Bone marrow (tissue), 2 donors: ENCODE results near the gene CXCL6.

Source experiments
- DNase-seq, 2 donors: peaks; one replicate each; lab custom pipeline; 2025; lab: John Stamatoyannopoulos, UW

Gene CXCL6

DNA sequence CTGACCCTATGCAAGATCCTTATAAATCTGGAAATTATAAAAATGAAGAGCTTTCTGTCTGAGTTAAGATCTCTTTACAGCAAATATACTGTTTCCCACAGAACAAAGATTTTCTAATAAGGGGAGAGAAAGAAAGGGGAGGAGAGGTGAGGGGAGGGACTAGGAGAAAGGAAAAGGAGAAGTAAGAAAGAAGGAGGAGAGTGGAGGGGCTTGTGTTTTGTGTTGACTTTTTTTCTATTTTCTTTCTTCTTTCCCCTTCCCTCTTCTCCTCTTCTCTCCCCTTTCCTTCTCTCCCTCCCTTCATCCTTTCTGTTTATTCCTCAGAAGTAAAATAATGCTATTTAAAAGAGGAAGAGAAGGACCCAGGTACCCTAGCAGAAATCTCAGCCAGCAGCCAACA is 6.2 kb downstream of the CXCL6 start:
- no peak for DNase-seq

- DNase-seq: no peak
Observed at GRCh38 chr4:73843369-73843768, 6.9 kb downstream of the CXCL6 start.

- peak in 1 of 2 donors; percentile 30 for DNase-seq
Observed at GRCh38 chr4:73844345-73844744, 7.9 kb downstream of the CXCL6 start.

DNA sequence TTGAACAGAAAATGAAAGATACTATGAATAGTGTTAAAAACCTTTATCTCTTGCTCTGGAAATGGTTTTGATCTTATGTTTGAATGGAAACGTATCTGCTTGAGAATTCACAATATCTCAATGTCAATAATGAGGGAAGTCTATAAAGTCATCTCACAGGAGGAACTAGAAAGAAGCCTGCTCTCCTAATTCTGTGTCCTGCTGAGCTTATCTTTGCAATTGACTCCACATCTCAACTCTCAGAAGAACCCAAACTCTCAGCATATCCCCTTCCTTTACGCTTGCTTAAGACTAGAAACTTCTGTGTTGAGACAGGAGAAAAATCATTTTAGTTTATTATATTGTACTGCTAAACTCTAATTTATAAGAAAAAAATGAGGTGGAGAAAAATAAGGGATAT is 8.3 kb downstream of the CXCL6 start:
- DNase-seq: no peak

DNA sequence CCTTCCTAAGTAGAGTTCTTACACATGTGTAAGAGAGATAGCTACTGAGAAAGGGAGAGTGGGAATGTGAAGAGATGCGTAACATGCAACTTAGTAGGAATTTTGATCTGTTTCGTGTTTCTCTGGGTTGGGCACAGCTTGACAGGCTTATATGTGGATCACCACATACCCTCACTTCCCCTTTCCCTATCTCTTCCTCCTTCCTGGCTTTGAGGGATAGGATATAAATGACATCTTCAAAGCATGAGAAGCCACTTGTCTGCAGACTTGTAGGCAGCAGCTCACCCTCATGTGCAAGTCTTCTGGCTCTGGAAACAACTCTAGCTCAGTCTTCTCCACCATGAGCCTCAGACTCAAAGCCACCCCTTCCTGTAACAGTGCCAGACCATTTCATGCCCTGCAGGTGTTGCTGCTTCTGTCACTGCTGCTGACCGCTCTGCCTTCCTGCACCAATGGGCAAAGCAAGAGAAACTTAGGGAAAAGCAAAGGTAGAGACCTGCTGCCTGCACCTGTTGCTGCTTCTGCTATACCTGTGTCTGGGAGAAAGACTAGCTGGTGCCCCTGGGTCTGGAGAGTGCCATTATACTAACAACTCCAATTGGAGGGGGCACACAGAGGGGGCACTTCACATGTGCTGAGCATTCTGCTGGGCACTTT is 11.2 kb downstream of the CXCL6 start:
- DNase-seq: peak in 1 of 2 donors; percentile 23

- no peak for DNase-seq
Observed at GRCh38 chr4:73848183-73848777, 11.8 kb downstream of the CXCL6 start.

- no peak for DNase-seq
Observed at GRCh38 chr4:73850261-73850970, 13.9 kb downstream of the CXCL6 start.

- no peak for DNase-seq
Observed at GRCh38 chr4:73851293-73851692, 14.8 kb downstream of the CXCL6 start.

GRCh38 chr4:73852771-73853170 is 16.3 kb downstream of the CXCL6 start:
- DNase-seq: no peak

DNA sequence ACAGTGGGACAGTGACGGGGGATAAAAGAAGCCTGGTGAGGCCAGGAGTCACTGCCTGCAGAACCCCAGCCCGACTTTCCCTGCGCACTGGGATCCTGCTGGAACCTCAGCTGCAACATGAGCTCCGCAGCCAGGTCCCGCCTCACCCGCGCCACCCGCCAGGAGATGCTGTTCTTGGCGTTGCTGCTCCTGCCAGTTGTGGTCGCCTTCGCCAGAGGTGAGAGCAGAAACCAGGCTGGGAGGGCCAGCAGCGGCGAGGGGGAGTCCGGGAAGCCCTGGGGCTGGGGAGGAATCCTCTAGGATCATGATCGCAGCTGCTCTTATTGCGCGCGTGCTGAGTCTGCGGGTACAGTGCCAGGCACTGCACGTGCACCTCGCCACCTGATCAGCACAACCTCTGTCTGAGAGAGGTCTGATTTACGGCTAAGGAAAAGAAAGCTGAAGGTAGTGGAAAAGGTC is 16.8 kb downstream of the CXCL6 start, which contains the start of gene PF4V1:
Gene PF4V1, plus strand, starts transcription at position 51 of the 459 bp plus-strand sequence. Its CDS starts 67 bp downstream, at position 118.
- DNase-seq: no peak

DNA sequence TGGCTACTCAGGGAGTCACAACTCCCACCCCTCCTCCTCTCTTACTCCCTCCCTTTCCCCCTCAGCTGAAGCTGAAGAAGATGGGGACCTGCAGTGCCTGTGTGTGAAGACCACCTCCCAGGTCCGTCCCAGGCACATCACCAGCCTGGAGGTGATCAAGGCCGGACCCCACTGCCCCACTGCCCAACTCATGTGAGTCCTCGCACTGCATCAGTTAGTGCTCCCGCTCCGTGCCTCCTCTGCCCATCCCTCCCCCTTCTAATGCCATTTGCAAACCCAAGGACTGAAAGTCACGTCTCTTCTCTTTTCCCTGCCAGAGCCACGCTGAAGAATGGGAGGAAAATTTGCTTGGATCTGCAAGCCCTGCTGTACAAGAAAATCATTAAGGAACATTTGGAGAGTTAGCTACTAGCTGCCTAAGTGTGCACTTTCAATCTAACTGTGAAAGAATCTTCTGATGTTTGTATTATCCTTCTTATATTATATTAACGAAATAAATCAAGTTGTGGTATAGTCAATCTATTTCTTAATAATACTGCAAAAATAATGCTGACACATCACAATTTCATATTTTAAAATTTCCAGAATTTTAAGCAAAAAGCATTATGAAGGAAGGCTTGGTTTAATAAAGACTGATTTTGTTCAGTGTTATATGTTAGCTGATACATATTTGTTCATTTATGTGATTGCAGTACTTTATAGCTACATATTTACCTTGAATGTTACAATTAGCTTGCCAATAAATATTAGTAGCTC is 17.4 kb downstream of the CXCL6 start:
- DNase-seq: no peak

GRCh38 chr4:73855406-73855805 is 18.9 kb downstream of the CXCL6 start:
- no peak for DNase-seq

DNA sequence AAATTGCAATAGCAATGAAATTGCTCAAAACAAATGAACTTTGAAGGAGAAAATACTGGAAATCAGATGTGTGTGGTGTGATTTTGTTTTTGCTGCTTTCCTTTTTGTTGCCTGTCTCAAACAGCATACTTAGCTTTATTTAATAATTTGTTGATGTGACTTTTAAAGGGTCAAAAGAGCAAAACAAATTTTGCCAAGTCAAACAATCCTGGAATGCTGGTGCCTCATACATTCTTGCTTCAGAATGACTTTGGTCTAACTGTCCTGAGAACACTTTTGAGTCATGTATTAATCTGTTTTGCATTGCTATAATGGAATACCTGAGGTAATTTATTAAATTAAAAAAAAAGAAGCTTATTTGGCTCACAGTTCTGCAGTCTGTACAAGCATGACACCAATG is 20.0 kb downstream of the CXCL6 start:
- DNase-seq: no peak

DNA sequence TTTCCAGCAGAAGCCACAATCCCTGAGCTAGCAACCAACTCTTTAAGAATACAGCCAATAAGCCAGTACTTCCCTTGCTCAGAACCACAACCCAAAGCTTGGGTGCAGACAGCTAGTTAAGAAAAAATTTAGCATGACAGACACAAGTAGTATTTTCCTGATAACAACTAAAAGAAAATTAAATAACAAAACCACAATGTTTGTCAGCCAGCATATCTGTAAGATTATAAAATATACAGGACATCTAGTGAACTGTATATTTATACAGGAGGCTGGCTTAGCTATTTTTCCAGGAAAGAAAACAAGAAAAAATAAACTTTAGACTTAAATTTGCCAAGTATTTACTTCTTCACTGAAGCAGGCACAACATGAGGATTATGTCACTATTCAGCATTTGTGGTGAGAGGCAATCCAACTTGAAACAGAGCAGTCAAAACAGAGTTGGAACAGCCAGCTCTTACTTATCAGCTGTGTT is 23.2 kb downstream of the CXCL6 start:
- peak in 1 of 2 donors; percentile 28 for DNase-seq

- DNase-seq: no peak
Observed at GRCh38 chr4:73860181-73860580, 23.7 kb downstream of the CXCL6 start.

DNA sequence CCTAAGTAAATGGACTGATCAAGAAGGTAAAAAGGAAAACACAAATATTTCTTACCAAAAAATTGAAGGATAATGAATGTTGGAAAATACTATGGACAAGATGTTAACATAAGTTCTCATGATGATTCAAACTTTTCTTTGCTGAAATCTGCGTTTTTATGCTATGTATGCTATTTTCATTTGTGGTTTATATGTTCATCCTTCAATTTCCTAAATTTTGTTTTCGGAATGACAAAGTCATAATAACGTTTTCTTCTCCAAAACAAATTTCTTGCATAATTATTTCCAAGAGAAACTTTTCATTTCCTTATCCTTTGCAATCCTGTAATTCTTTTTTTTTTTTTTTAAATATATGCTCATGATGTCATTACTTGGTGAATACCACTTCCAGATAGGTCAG is 24.4 kb downstream of the CXCL6 start:
- no peak for DNase-seq

DNA sequence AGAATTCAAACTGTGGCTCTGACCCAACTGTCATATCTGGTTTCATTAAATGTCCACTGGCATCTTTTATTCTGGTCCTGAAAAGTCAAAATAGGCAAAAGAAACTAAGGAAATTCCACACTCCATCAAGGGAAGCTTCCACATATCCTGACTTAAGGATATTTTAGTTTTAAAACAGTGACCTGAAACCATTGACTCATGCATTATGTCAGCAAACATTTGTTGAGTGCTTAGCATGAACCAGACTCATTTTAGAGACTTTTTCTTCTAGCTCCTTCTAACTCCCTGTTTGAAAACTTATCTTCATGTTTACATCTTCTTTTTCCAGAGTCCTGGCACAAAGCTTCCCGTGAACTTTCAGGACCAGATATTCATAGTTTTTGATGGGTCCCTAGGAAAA is 25.8 kb downstream of the CXCL6 start:
- no peak for DNase-seq

- no peak for DNase-seq
Observed at GRCh38 chr4:73864365-73864764, 27.9 kb downstream of the CXCL6 start.

- no peak for DNase-seq
Observed at GRCh38 chr4:73864961-73865360, 28.5 kb downstream of the CXCL6 start.

GRCh38 chr4:73865431-73866096 is 29.1 kb downstream of the CXCL6 start:
- DNase-seq: no peak

- DNase-seq: no peak
Observed at GRCh38 chr4:73866246-73866645, 29.8 kb downstream of the CXCL6 start.

- DNase-seq: no peak
Observed at GRCh38 chr4:73867783-73868182, 31.3 kb downstream of the CXCL6 start.
